ENCODE measurements around the gene ZNF324. TPM values are rescaled to one million over a fixed set of nuclear protein-coding genes. Genes with fewer than 3 reads are reported as not detected.

The ZNF324 gene
- total RNA-seq, 2 donors from 2014 or later, result 19.8 to 31.7 TPM

DNA sequence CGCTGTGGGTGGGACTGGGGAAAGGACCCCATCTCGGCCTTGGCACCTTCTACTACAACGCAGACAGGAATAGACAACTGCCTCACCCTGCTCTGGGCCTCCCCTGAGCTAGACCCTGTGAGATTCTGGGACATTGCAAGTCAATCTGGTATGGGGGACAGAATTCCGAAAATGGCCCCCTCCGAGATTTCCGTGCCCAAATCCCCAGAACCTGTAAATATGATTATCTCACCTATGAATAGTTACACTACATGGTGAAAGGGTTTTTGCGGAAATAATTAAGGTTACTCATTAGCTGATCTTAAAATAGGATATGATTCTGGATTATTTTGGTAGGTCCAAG lies 53.3 kb downstream of the ZNF324 start:
- TF ChIP-seq, protein P1, sequence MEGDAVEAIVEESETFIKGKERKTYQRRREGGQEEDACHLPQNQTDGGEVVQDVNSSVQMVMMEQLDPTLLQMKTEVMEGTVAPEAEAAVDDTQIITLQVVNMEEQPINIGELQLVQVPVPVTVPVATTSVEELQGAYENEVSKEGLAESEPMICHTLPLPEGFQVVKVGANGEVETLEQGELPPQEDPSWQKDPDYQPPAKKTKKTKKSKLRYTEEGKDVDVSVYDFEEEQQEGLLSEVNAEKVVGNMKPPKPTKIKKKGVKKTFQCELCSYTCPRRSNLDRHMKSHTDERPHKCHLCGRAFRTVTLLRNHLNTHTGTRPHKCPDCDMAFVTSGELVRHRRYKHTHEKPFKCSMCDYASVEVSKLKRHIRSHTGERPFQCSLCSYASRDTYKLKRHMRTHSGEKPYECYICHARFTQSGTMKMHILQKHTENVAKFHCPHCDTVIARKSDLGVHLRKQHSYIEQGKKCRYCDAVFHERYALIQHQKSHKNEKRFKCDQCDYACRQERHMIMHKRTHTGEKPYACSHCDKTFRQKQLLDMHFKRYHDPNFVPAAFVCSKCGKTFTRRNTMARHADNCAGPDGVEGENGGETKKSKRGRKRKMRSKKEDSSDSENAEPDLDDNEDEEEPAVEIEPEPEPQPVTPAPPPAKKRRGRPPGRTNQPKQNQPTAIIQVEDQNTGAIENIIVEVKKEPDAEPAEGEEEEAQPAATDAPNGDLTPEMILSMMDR (IDR thresholded peaks at IDR 0.05), result no peak
- H3K4me1 ChIP-seq (ENCODE audit: control insufficient read depth in 1 of 2, low read depth in 2 of 2), result peaks cover 13 to 28% of the 10 kb centered on the region in 2 donors
- peaks cover 21% of the 10 kb centered on the region for H3K36me3 ChIP-seq
- H3K4me3 ChIP-seq, result peak overlapping the region; percentile 97
- peak overlapping the region; percentile 94 to 98 for H3K27ac ChIP-seq
- H3K9me3 ChIP-seq, result no peaks in the 10 kb centered on the region
- H3K27me3 ChIP-seq (replicated peaks; ENCODE audit: insufficient read depth), result no peaks in the 10 kb centered on the region
- ATAC-seq (ENCODE audit: insufficient number of reproducible peaks, low FRiP score, low read depth) (no peak), DNase-seq (ENCODE audit: low spot score) (no peak)

DNA sequence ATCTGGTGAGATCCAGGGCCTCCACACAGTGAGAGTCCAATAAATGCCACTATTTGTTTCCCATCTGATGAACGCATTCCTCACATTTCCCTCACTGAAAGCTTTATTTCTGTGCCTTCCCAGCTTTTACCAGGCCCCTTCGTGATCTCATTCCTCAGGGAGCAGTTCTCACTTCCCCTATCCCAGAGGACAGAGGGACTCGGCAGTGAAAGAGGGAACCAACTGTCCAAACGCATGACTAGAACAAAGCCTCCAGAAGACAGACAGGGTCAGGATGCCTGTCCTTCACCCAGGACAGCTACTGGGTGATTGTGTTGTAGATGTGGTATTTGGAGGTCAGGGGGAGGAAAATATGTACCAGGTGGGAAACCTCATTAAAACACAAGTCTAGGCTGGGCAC lies 54.8 kb downstream of the ZNF324 start:
- no peak overlapping the region for H3K4me3 ChIP-seq
- DNase-seq (ENCODE audit: low spot score), result no peak
- peaks cover 13 to 23% of the 10 kb centered on the region in 2 donors for H3K4me1 ChIP-seq (ENCODE audit: control insufficient read depth in 1 of 2, low read depth in 2 of 2)
- ATAC-seq (ENCODE audit: insufficient number of reproducible peaks, low FRiP score, low read depth), result no peak
- peak overlapping the region in 1 of 2 donors; percentile 27 for H3K27ac ChIP-seq
- peaks cover 9% of the 10 kb centered on the region for H3K36me3 ChIP-seq
- TF ChIP-seq, protein P1 (IDR thresholded peaks at IDR 0.05), result no peak
- H3K9me3 ChIP-seq, result no peaks in the 10 kb centered on the region
- H3K27me3 ChIP-seq (replicated peaks; ENCODE audit: insufficient read depth), result no peaks in the 10 kb centered on the region

DNA sequence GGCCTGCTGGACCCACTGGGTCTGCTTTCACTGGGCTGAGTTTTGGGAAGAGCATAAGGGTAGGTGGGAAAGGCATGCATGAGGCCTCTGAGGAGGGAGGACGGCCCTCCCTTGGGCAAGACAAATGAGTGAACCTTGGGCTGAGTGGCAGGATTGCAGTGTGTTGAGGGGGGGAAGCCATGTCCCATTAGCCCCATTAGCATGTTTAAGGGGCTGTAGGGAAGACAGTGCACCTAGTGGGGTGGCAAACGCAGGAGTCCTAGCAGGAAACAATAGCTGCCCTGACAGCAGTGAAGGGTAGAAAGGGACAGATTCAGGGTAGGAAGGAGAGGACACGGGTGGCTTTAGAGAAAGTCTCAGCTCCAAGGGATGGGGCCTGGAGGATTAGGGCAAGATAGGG lies 55.8 kb downstream of the ZNF324 start:
- TF ChIP-seq, protein P1 (IDR thresholded peaks at IDR 0.05), result no peak
- Histone ChIP-seq H3K4me3 (no peak overlapping the region), H3K27me3 (replicated peaks; ENCODE audit: insufficient read depth) (no peaks in the 10 kb centered on the region), H3K27ac (no peak overlapping the region), H3K4me1 (ENCODE audit: control insufficient read depth in 1 of 2, low read depth in 2 of 2) (peaks cover 8 to 20% of the 10 kb centered on the region in 2 donors), H3K36me3 (no peaks in the 10 kb centered on the region), H3K9me3 (no peaks in the 10 kb centered on the region)
- no peak for DNase-seq (ENCODE audit: low spot score)
- no peak for ATAC-seq (ENCODE audit: insufficient number of reproducible peaks, low FRiP score, low read depth)

Other genes with a start within 250 kb of the ZNF324 start
- gene ZNF544, start 238.2 kb upstream of the ZNF324 start, total RNA-seq, result 10 to 100 TPM; 23.8 to 25.6 TPM
- 10 to 100 TPM; 11.4 to 12.0 TPM for gene ZNF8, start 188.1 kb upstream of the ZNF324 start, total RNA-seq
- gene ERVK3-1, start 161.7 kb upstream of the ZNF324 start, total RNA-seq, result 10 to 100 TPM; 37.4 to 87.9 TPM
- gene ZSCAN22, start 140.1 kb upstream of the ZNF324 start, total RNA-seq, result 1 to 10 TPM; 1.1 to 4.2 TPM
- 10 to 100 TPM in 1 of 2 donors, 1 to 10 TPM in 1; 1.9 to 10.0 TPM for gene A1BG, start 113.6 kb upstream of the ZNF324 start, total RNA-seq
- 1 to 10 TPM in 1 of 2 donors, not detected in 1; 2.3 TPM for gene ZNF497, start 104.3 kb upstream of the ZNF324 start, total RNA-seq
- 1 to 10 TPM; 1.6 to 3.9 TPM for gene ZNF837, start 86.0 kb upstream of the ZNF324 start, total RNA-seq
- gene RPS5, start 79.8 kb upstream of the ZNF324 start, total RNA-seq, result 100 to 1,000 TPM; 747 to 789 TPM
- not detected for gene RNF225, start 71.4 kb upstream of the ZNF324 start, total RNA-seq
- 10 to 100 TPM; 18.7 to 31.5 TPM for gene ZNF584, start 58.4 kb upstream of the ZNF324 start, total RNA-seq
- gene ZNF132, start 26.9 kb upstream of the ZNF324 start, total RNA-seq, result 10 to 100 TPM in 1 of 2 donors, 1 to 10 TPM in 1; 3.1 to 10.2 TPM
- 10 to 100 TPM in 1 of 2 donors, 1 to 10 TPM in 1; 6.0 to 12.0 TPM for gene ZNF324B, start 15.5 kb upstream of the ZNF324 start, total RNA-seq
- gene ZNF446, start 9.3 kb downstream of the ZNF324 start, total RNA-seq, result 10 to 100 TPM; 17.8 to 23.7 TPM
- 1 to 10 TPM; 7.1 to 8.5 TPM for gene SLC27A5, start 44.9 kb downstream of the ZNF324 start, total RNA-seq
- gene ZBTB45, start 52.7 kb downstream of the ZNF324 start, total RNA-seq, result 10 to 100 TPM; 10.4 to 10.9 TPM
- 100 to 1,000 TPM; 192 to 204 TPM for gene TRIM28, start 77.0 kb downstream of the ZNF324 start, total RNA-seq
- gene CHMP2A, start 88.0 kb downstream of the ZNF324 start, total RNA-seq, result 10 to 100 TPM; 90.3 to 98.8 TPM
- 10 to 100 TPM; 17.1 to 18.9 TPM for gene UBE2M, start 91.5 kb downstream of the ZNF324 start, total RNA-seq
- 10 to 100 TPM; 44.9 to 46.8 TPM for gene MZF1, start 106.3 kb downstream of the ZNF324 start, total RNA-seq

All from thoracic aorta (tissue), 2 donors.